GM23338 (cell line): Measurements from ENCODE around the gene CCL18.

Source experiments
- CREB1 ChIP-seq: fragments of 250-450 bp; sonication (Bioruptor Pico); IDR thresholded peaks from 2 replicates; pipeline ENCODE4 v1.5.0; 2020; ENCODE audit warnings: low read depth, mild to moderate bottlenecking, moderate library complexity
- CTCF ChIP-seq, 2 experiments: fragments of 200-600 bp in 1 of 2; sonication (generic) in 1 of 2; conservative IDR thresholded peaks; 2 replicates each; pipeline versions ENCODE4 v1.5.1 to v1.6.1; 2016 to 2017; ENCODE audit warnings: antibody characterized with exemption in 2 of 2, low read depth in 2 of 2, mild to moderate bottlenecking in 2 of 2, moderate library complexity in 1 of 2
- ETS1 ChIP-seq: IDR thresholded peaks from 2 replicates; pipeline ENCODE4 v1.6.1; 2016; ENCODE audit warnings: antibody characterized with exemption
- EZH2 ChIP-seq: fragments of 200-600 bp; sonication (generic); IDR thresholded peaks from one replicate; pipeline ENCODE4 v1.8.0; 2017; ENCODE audit warnings: antibody characterized with exemption, mild to moderate bottlenecking, low read depth; ENCODE audit not compliant: unreplicated experiment
- EZH2phosphoT487 ChIP-seq: fragments of 200-600 bp; sonication (generic); IDR thresholded peaks from one replicate; pipeline ENCODE4 v1.8.1; 2018; ENCODE audit warnings: antibody characterized with exemption; ENCODE audit not compliant: unreplicated experiment
- JUNB ChIP-seq: IDR thresholded peaks from one replicate; pipeline ENCODE4 v1.6.1; 2016; ENCODE audit warnings: antibody characterized with exemption; ENCODE audit not compliant: unreplicated experiment
- NANOG ChIP-seq: IDR thresholded peaks from 2 replicates; pipeline ENCODE4 v1.6.1; 2016; ENCODE audit warnings: antibody characterized with exemption, borderline replicate concordance
- POLR2AphosphoS5 ChIP-seq: IDR thresholded peaks from 2 replicates; pipeline ENCODE4 v1.6.1; 2016; ENCODE audit warnings: antibody characterized with exemption, low read depth
- REST ChIP-seq: IDR thresholded peaks from one replicate; pipeline ENCODE4 v1.6.1; 2018; ENCODE audit warnings: antibody characterized with exemption; ENCODE audit not compliant: unreplicated experiment
- STAT1 ChIP-seq: IDR thresholded peaks from one replicate; pipeline ENCODE4 v1.6.1; 2016; ENCODE audit warnings: antibody characterized with exemption; ENCODE audit not compliant: unreplicated experiment
- ZNF114 ChIP-seq: fragments of 250-450 bp; sonication (Bioruptor Pico); IDR thresholded peaks from 2 replicates; pipeline ENCODE4 v1.5.0; 2020; ENCODE audit warnings: mild to moderate bottlenecking, moderate library complexity
- ZNF331 ChIP-seq: fragments of 250-450 bp; sonication (Bioruptor Pico); IDR thresholded peaks from 2 replicates; pipeline ENCODE4 v1.5.0; 2020; ENCODE audit warnings: low read depth, mild to moderate bottlenecking, moderate library complexity

- no peak for TF ChIP-seq CTCF (conservative IDR thresholded peaks at IDR 0.05; ENCODE audit: low read depth in 2 of 2)
- TF ChIP-seq EZH2 = no peak
- TF ChIP-seq EZH2phosphoT487 = no peak
- TF ChIP-seq JUNB = no peak
- TF ChIP-seq STAT1 = no peak
- TF ChIP-seq POLR2AphosphoS5 = no peak
- TF ChIP-seq CREB1 = no peak
- TF ChIP-seq NANOG = no peak
- TF ChIP-seq REST = no peak
- no peak for TF ChIP-seq ETS1
- no peak for TF ChIP-seq ZNF114 (CRISPR knock-in tag)
- TF ChIP-seq ZNF331 (CRISPR knock-in tag) = no peak
These were observed 8.9 kb upstream of the CCL18 start for GRCh38 chr17:36055171-36055570.
